GM21447 (cell line): ENCODE measurements around the gene DIP2C.
"Not testable (repeated sequence)": the region's sequence is repeated elsewhere in the genome, so short reads cannot be mapped to it uniquely, and the experiment has no call there.

Experiments
- ATAC-seq: cut with Tn5 transposase; IDR thresholded peaks from one replicate; pipeline ENCODE4 v1.9.1; 2021; ENCODE audit not compliant: unreplicated experiment

DIP2C gene

DNA sequence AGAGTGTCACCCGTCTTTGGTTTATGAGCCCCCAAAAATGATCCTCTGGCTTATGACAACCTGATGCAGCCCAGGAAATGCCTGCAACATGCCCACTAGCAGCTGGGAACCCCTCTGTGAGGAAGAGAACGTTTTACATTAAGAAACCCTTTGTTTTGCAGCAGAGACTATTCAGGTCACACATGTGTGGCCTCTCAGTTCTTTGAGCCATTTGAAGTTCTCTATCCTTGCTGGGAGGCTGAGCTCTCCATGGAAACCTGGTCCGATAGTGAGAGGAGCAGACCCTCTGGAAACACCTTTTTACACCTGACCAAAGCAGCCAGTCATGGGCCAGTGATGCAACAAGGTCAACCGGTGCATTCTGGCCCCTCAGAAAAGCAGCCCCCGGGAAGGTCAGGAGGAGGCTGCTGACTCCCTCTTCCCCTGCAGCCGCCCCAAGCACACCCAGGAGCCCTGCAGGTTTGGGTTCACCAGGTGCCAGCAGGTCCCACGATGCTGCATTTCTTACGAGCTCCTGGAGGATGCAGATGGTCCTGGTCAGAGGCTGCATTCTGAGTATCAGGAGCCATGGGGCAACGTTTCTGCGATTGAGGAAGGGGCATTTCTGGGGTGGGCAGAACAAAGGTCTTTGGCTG, 419.9 kb downstream of the DIP2C start:
- no peak for ATAC-seq

DNA sequence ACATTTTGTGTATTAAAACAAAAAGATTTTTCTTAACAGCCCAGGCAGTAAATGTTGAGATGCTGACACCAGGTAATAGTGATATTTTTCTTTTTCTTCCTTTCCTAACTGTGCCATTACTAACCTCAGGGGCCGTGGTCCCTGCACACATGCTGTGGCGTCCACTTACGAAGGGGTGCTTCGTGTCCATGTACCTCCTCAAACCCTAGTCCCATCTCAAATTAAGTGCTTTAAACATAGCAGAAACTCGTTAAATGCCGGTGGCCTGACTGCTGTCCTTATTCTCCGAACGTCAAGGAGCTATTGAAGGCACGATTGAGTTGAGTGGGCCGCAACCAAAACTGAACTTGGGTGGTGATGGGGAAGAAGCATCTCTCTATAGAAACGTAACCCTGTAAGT, 421.8 kb downstream of the DIP2C start:
- no peak for ATAC-seq

DNA sequence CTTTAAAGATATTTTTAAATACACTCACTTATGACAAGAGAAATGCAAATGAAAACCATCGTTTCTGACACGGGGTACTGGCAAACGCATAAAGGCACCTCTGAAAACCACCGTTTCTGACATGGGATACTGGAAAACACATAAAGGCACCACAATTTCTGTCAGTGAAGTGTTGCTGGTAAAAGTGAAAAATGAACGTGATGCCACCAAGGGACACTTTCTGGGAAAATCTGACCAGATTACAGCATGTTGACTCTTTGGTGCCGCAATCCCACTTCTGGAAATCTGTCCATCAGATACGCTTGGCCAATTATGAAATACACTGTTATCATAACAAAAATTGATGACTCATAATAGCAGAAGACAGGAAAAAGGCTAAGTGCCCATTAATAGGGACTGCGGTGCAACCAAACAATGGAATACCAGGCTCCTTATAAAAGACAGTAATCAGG, 422.5 kb downstream of the DIP2C start:
- ATAC-seq = no peak

DNA sequence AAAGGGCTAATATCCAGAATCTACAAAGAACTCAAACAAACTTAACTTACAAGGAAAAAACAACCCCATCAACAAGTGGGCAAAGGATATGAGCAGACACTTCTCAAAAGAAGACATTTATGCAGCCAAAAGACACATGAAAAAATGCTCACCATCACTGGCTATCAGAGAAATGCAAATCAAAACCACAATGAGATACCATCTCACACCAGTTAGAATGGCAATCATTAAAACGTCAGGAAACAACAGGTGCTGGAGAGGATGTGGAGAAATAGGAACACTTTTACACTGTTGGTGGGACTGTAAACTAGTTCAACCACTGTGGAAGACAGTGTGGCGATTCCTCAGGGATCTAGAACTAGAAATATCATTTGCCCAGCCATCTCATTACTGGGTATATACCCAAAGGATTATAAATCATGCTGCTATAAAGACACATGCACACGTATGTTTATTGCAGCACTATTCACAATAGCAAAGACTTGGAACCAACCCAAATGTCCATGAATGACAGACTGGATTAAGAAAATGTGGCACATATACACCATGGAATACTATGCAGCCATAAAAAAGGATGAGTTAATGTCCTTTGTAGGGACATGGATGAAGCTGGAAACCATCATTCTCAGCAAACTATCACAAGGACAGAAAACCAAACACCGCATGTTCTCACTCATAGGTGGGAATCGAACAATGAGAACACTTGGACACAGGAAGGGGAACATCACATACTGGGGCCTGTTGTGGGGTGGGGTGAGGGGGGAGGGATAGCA, 423.5 kb downstream of the DIP2C start:
- not testable (repeated sequence) for ATAC-seq

DNA sequence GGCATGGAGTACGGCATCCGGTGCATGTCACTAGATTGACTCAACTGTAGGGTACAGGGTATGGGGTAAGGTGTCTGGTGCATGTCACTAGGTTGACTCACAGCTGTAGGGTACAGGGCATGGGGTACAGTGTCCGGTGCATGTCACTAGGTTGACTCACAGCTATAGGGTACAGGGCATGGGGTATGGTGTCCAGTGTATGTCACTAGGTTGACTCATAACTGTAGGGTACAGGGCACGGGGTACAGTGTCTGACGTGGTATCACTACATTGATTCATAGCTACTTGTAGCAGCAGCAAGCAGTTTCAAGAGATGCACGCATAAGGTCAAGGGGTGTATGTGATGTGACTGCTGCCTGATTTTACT, 424.4 kb downstream of the DIP2C start:
- ATAC-seq = not testable (repeated sequence)

DNA sequence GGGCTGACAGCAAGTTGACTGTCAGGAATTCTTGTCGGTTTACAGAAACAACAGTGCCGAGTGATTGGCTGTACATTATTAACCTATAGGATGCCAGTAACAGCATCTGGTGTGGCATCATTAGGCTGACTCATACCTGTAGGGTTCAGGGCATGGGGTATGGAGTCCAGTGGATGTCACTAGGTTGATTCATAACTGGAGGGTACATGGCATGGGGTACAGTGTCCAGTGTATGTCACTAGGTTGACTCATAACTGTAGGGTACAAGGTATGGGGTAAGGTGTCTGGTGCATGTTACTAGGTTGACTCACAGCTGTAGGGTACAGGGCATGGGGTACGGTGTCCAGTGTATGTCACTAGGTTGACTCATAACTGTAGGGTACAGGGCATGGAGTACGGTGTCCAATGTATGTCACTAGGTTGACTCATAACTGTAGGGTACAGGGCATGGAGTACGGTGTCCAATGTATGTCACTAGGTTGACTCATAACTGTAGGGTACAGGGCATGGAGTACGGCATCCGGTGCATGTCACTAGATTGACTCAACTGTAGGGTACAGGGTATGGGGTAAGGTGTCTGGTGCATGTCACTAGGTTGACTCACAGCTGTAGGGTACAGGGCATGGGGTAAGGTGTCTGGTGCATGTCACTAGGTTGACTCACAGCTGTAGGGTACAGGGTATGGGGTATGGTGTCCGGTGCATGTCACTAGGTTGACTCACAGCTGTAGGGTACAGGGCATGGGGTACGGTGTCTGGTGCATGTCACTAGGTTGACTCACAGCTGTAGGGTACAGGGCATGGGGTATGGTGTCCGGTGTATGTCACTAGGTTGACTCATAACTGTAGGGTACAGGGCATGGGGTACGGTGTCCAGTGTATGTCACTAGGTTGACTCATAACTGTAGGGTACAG, 425.1 kb downstream of the DIP2C start:
- not testable (repeated sequence) for ATAC-seq

DNA sequence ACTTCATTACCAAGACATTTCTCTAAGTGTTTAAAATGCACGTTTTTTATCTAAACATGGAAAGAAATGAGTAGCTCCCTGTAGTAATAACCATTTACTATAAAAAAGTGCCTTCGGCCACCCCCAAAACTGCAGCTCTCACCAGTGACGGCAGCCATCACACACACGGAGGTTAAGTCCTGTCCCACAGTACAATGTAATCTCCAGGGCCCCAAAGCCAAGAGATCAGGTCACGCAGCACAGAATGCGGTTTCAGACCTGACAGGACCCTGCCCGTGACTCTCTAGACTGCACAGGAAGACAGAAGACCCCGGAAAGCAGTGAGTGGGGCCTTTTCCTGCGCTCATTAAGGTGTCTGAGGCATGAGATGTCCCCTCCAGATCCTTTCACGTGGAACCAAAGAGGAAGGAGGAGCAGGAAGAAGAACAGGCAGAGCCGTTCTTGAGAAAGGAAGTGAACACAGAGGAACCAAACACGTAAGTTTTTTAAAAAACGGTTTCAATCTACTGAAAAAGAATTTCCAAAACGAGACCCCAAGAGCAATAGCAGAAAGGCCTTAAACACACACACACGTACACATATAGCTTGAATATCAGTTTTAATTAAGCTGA, 428.5 kb downstream of the DIP2C start:
- no peak for ATAC-seq

DNA sequence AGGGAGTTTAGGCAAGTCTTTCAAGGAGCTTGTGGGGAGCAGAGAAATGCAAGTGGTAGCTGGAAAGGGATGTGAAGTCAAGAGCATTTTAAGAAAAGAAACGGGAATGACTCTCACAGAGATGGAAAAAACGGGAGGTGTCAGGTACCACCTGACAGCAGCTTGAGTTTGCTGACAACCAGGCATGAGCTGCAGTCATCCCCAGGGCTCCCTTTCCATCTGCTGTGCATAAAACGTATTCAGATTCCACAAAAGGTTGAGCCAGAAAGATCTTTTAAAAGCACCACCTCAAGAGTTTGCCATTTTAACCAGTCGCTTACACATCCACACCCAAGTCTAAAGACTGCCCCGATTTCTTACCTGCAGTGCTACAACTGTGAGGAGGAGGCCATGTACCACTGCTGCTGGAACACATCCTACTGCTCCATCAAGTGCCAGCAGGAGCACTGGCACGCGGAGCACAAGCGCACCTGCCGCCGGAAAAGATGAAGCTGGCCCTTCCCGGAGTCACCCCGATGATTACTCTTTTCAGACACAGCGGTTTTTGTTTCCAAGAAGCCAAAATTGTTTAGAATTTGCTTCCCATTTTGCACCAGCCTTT, 437.4 kb downstream of the DIP2C start:
- no peak for ATAC-seq

DNA sequence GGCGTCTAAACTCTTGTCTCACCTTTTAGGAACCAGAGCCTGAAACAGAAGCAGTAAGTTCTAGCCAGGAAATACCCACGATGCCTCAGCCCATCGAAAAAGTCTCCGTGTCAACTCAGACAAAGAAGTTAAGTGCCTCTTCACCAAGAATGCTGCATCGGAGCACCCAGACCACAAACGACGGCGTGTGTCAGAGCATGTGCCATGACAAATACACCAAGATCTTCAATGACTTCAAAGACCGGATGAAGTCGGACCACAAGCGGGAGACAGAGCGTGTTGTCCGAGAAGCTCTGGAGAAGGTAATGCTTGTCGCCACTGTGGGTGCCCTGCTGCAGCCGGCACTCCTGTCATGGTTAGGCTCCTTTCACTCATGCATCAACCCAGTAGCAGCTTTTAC, 441.2 kb downstream of the DIP2C start:
- ATAC-seq = no peak

DNA sequence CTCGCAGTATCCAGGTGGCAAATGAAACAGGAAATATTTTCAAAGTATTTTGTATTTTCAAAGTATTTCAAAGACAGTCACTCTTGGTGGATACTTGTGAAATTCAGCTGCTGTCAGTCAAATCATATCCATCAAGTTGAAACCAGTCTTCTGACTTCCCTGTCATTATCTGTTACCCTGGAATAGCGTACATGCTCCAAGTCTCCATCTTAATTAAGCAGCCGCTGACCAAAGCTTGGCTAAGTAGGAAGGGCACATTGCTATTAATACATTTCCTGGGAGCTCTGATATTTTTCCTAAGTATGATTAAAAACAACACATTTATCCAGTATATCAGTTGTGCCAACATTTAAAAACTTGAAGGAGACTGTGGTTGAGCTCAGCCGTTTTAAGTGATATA, 442.0 kb downstream of the DIP2C start:
- no peak for ATAC-seq

DNA sequence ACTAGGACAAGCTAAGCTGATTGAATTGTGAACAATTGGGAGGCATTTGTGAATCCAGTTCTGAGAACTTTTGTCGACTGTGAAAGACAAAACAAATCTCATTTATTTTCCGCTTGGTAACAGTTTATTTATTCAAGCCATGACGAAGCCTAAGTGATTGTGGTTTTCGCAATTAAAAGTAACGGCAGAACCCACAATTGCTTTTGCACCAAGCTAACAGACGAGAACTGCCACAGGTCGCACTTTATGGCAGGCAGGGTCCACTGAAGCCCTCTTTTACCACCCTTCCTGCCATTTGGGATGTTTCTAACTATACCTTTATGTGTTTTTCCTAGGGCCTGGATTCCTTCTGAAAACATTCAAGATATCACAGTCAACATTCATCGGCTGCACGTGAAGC, 443.0 kb downstream of the DIP2C start:
- ATAC-seq = no peak

DNA sequence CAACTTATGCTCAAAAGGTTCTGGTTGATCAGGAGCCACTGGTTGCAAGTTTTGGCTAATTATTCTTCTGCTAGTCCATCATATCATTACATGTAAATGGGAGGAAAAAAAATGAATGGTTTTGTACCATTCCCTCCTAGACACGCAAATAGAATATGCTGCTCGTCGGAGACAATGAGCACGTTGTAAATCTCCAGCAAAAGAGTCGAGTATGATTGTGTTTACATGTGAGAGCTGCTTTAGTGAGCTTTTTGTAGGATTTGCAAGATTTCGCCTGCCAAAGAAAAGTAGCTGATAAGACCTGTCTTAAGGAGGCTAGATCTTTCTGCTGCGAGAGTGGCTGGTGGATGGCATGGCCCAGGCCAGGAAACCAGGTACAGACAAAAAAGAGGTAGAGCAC, 445.2 kb downstream of the DIP2C start:
- no peak for ATAC-seq

DNA sequence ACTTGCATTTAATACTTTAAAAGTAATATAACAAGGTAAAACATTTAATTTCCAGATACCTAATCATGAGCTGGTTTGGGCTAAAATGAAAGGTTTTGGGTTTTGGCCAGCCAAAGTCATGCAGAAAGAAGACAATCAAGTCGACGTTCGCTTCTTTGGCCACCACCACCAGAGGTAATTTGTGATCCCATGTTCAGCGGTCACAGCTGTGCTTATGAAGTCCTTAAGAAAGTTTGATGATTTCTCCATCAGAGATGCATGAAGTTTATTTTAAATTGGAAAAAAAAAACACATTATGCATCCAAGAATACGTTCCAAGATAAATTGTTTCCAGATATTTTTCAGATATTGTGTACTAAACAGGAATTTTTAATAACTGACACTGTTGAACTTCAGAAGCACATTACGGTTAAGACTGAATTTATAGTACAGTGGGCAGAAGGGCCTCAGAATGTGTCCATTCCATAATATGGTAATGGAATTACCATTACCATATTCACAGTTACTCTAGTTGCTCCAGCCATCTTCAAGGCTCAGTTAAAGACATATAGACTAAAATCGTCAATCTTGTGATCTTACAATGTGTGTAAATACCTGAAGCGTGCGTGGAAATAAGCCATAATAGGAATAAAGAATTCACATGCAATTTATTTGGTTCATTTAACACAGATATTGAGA, 447.4 kb downstream of the DIP2C start:
- no peak for ATAC-seq

DNA sequence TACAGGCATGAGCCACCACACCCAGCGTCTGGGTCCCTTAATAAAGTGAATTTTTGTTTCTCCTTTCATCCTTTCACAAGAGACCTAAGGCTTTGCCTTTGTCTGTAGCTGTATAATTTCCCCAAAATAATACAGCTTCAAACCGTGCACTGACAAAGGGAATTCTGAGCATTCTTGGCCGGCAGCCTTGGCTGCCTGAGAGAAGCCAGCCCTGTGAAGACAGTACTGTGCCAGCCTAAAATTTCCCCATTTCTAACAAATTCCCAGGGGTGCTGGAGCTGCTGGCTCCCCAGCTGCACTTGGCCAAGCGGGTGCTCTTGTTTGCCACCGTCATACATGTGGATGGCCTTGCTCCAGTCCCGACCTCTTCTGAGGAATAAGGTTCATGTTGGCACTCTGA, 448.0 kb downstream of the DIP2C start:
- ATAC-seq = no peak

DNA sequence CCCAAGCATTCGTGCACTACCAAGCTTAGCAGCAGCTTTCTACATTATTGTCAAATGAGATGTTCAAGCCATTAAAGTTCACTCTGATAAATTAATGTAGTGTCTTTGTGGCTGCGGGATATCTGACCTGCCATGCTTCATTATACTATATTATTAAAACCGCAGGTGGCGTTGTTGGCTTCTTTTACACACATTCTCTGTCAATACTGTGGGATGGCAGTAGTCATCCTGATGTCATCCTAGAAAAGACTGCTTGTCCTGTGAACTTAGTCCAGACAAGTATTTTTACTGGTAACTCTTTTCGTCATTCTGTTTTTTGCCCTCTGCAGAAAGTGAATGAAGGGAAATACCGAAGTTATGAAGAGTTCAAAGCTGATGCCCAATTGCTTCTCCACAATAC, 450.4 kb downstream of the DIP2C start:
- no peak for ATAC-seq

DNA sequence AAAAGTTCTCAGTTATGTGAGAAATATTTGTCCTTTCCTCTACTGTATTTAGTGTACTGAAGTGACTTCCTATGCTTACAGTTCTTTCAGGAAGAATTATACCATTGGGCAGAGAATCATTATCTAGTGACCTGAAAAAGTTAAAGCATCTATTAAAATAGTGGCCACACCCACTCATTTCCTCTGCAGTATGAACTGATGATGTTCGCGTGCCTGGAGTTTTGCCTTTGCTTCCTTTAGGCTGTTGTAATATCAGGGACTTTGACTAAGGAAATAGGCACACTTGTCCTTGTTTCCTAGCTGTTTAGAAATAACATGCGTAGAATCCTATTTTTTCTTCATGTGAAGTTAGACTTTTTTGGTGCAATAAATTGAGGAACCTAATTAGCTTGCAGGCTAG, 453.6 kb downstream of the DIP2C start:
- ATAC-seq = no peak

DNA sequence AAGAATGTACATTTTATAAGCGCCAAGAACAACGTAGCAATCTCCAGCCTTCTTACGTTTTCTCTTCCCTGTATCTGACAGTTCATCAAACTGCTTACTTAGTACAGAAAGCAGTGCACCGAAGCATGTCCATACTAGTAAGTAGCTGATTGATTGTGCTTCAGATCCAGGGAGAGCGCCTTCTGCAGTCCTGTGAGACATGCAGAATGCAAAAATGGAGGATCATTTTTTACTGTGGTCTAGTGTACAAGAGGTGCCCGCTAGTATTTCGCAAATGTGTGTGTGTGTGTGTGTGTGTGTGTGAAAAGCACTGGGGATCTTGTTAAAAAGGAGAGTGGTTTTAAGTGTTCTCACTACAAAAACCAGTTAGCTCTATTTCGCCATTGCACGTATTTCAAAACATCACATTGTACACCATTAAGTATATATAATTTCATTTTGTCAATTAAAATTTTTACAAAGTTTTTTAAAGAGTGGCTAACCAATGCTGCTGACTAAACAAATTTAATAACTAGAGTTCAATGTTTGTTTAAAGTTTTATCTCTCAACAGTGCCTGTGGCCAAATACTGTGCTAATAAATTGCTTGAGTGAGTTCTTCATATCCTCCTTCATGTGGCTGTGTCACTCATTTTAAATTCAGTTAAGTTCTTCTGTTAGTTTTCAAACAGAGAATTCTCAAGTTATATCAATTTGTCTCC, 454.6 kb downstream of the DIP2C start:
- ATAC-seq = no peak

DNA sequence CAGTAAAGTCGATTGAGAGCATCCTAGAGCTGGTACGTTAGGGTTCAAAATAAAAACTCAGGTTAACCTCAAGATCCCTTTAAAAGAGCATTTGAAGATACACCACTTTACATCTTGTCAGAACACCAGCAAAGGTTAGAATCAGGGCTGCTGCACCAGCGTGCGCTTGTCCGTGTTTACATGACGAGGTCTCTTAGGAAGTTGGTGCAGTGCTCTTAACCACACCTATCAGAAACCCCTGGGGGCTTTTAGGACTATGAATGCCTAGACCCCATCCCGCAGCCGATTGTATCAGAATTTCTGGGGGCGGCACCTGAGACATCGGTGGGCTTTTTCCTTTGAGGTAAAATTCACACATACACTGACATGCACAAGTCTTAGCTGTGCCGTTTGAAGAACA, 456.6 kb downstream of the DIP2C start:
- no peak for ATAC-seq

DNA sequence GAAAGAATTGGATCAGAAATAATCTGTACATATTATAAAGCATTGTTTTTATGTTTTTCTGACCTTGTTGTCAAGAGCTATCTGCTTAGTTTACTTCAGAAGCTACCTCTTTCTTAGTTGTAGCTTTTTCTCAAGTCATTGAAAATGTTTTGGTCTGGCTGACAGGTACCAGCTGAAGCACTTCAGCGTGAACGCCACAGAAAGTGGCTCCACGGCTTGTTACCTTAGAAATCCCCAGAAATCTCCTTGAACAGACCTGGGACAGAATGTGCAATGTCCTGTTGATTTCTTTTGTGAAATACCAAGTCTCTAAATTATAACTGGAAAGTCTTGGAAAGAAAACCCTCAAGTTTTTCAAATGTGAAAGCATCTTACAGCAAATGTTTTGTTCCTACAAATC, 457.4 kb downstream of the DIP2C start:
- ATAC-seq = no peak

DNA sequence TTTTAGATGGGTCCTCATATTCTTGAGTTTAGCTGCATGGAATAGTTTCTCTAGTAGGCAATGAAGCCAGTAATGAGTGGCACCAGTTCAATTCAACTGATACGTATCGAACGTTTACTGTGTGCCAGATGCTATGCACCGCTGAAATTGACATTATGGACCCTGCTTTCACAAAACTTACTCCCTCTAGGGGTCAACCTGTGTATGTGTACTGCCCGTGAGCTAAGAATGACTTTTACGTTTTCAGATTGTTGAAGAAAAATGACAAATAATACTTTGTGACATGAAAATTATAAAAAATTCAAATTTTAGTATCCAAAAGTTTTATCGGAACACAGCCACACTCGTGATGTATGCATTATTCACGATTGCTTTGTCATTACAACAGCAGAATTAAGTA, 458.7 kb downstream of the DIP2C start:
- no peak for ATAC-seq
